ENCODE measurements around the gene UXS1. TPM values are rescaled to one million over a fixed set of nuclear protein-coding genes. Genes with fewer than 3 reads are reported as not detected.
A peak's percentile ranks its signal among the peaks of the same experiment; 100 is the strongest.

Gene UXS1
- total RNA-seq, 1 experiment from 2014 or later: 46.3 TPM

DNA sequence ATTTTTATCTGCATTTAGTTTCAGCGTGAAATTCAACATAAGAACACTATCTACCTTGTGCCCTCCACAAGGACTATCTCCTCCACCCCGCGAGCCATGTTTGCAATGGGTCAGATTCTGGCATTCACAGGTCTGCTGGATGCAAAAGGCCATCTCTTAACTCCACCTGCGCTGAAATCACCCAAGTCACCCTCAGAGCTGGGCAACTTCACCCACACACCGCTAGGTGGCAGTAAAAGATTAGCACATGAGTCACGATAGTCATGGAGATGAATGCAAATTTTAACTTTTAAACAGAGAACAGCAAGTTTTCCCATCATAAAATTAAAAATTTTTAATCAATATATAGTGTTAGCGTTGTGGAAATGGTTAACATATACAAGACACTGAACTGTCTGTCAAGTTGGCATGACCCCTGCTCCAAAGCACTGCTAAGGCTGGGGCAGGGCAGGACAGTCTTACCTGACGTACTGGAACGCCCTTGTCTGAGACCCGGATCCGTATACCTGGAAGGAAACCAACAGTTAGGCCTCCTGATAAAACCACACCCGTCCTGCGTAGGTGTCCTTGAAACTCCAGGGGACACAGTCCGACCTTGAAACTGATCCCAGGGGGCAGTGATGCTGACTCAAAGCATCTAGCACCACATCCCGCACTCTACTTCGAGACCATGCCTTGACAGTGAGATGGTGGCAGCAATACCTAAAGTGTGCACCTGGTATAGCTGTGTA, 89.6 kb downstream of the UXS1 start:
- no peak overlapping the region for H2AFZ ChIP-seq (ENCODE audit: low read length)
- no peaks in the 10 kb centered on the region for H3K9me3 Mint-ChIP-seq
- no peaks in the 10 kb centered on the region for H3K27me3 ChIP-seq (ENCODE audit: insufficient read depth, low read length)
- H4K5ac ChIP-seq (ENCODE audit: insufficient read length, low read depth, low read length): no peak overlapping the region
- H4K91ac ChIP-seq (ENCODE audit: insufficient read length, low read depth, low read length): no peak overlapping the region
- peak; percentile 67 for DNase-seq
- H4K20me1 ChIP-seq (ENCODE audit: control insufficient read depth, insufficient read depth, insufficient read length): no peaks in the 10 kb centered on the region
- no peak overlapping the region for H3K4ac ChIP-seq (ENCODE audit: low read depth, low read length)
- no peak overlapping the region for H3T11ph ChIP-seq (ENCODE audit: low read length)
- no peak overlapping the region for H3K9ac ChIP-seq (ENCODE audit: extremely low read depth, insufficient read length, low read length)
- H3K36me3 Mint-ChIP-seq (ENCODE audit: insufficient read depth in 1 of 3, low read depth in 3 of 3): peaks cover 9 to 26% (median 22%) of the 10 kb centered on the region in 3 experiments; a peak in 6 of 7 replicates
- no peak overlapping the region for H3K14ac ChIP-seq (ENCODE audit: insufficient read depth, low read length)
- no peak overlapping the region for H2BK15ac ChIP-seq (ENCODE audit: low read depth, low read length)
- H2BK12ac ChIP-seq (ENCODE audit: insufficient read length, low read depth, low read length): no peak overlapping the region
- H3K79me2 ChIP-seq (ENCODE audit: insufficient read depth, low read length): no peaks in the 10 kb centered on the region
- no peak overlapping the region for H3K23ac ChIP-seq (ENCODE audit: insufficient read length, low read depth, low read length)
- 0 out of 2 replicates have a peak, but pooled peaks cover 2% of the 10 kb centered on the region for H3K4me1 ChIP-seq (ENCODE audit: insufficient read depth, low read length)
- H3K27ac ChIP-seq (ENCODE audit: insufficient read length, low read depth, low read length): no peak overlapping the region
- no peak overlapping the region for H4K8ac ChIP-seq (replicated peaks; ENCODE audit: insufficient read length, low read depth, low read length)
- H2BK5ac ChIP-seq (ENCODE audit: insufficient read length, low read length): no peak overlapping the region
- H3K23me2 ChIP-seq (ENCODE audit: insufficient read length, low read depth, low read length, poor library complexity, severe bottlenecking): no peaks in the 10 kb centered on the region
- no CpG with 5 or more reads among the region's 16 CpGs for WGBS (ENCODE audit: extremely low coverage, insufficient read length, low lambda C conversion rate)
- no peaks in the 10 kb centered on the region for H3K79me1 ChIP-seq (ENCODE audit: insufficient read depth, low read depth, low read length, poor library complexity, severe bottlenecking)
- no peak overlapping the region for H3K56ac ChIP-seq (ENCODE audit: insufficient read length, low read depth, low read length)
- 0 out of 7 replicates have a peak overlapping the region, but pooled peaks of 1 of the 3 experiments have one; percentile 39 for H3K27ac Mint-ChIP-seq
- no peaks in the 10 kb centered on the region for H3K9me3 ChIP-seq (ENCODE audit: control insufficient read depth, low read depth, low read length)
- no peaks in the 10 kb centered on the region for H3K27me3 Mint-ChIP-seq (ENCODE audit: low read depth)
- no peak overlapping the region for H2AK5ac ChIP-seq (ENCODE audit: insufficient read length, low read length)
- no peak overlapping the region for H3K4me3 Mint-ChIP-seq
- H3K4me1 Mint-ChIP-seq: no peaks in the 10 kb centered on the region
- no peak overlapping the region for H3K18ac ChIP-seq (ENCODE audit: insufficient read length, low read depth, low read length)
- TF ChIP-seq, protein P1, sequence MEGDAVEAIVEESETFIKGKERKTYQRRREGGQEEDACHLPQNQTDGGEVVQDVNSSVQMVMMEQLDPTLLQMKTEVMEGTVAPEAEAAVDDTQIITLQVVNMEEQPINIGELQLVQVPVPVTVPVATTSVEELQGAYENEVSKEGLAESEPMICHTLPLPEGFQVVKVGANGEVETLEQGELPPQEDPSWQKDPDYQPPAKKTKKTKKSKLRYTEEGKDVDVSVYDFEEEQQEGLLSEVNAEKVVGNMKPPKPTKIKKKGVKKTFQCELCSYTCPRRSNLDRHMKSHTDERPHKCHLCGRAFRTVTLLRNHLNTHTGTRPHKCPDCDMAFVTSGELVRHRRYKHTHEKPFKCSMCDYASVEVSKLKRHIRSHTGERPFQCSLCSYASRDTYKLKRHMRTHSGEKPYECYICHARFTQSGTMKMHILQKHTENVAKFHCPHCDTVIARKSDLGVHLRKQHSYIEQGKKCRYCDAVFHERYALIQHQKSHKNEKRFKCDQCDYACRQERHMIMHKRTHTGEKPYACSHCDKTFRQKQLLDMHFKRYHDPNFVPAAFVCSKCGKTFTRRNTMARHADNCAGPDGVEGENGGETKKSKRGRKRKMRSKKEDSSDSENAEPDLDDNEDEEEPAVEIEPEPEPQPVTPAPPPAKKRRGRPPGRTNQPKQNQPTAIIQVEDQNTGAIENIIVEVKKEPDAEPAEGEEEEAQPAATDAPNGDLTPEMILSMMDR (conservative IDR thresholded peaks at IDR 0.05): peak; percentile 97
- no peak overlapping the region for H2BK20ac ChIP-seq (ENCODE audit: low read depth, low read length, poor library complexity, severe bottlenecking)
- no peak overlapping the region for H3K4me2 ChIP-seq (ENCODE audit: insufficient read depth, insufficient read length, low read length)
- no peak overlapping the region for H2BK120ac ChIP-seq (ENCODE audit: low read depth, low read length, poor library complexity, severe bottlenecking)
